Right lobe of liver (tissue), 4 donors: ENCODE measurements around the gene KCNQ5.

Experiments
- POLR2A ChIP-seq: fragments of 450-650 bp; IDR thresholded peaks from one replicate; pipeline ENCODE4 v1.6.1; 2017; ENCODE audit warnings: antibody characterized with exemption, mild to moderate bottlenecking
- TF ChIP-seq, protein P1 (sequence below), 4 donors: fragments of 200-600 bp in 3 of 4; fragments of 450-650 bp in 1 of 4; IDR thresholded peaks; one replicate each; pipeline versions ENCODE4 v1.5.1 to v1.8.0; 2016 to 2022; ENCODE audit warnings: antibody characterized with exemption in 4 of 4, mild to moderate bottlenecking in 2 of 4
- donor health status: DM: no; HTN: no; CAD: no.
- donor health status: DM: no; HTN: no; CAD: no.
- donor health status: DM: no; HTN: yes; CAD: no.

DNA sequence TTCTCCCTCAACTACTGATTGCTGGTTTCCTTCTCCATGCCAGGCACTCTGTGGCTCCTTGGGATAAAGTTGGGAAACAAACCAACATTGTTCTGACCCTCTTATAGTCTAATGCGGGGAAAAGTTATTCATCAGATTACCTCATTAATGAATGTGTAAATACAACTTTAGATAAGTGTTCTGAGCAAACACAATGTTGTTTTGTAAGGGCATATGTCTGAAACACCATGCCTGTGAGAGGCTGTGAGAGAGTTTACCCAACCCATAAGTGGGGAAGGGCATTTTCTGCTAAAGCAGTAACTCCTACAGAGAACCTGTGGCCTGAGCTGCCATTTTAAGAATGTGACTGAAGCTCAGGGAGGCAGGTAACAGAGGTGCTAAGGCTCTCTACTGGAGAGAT, 319.9 kb downstream of the KCNQ5 start:
- TF ChIP-seq, protein P1, sequence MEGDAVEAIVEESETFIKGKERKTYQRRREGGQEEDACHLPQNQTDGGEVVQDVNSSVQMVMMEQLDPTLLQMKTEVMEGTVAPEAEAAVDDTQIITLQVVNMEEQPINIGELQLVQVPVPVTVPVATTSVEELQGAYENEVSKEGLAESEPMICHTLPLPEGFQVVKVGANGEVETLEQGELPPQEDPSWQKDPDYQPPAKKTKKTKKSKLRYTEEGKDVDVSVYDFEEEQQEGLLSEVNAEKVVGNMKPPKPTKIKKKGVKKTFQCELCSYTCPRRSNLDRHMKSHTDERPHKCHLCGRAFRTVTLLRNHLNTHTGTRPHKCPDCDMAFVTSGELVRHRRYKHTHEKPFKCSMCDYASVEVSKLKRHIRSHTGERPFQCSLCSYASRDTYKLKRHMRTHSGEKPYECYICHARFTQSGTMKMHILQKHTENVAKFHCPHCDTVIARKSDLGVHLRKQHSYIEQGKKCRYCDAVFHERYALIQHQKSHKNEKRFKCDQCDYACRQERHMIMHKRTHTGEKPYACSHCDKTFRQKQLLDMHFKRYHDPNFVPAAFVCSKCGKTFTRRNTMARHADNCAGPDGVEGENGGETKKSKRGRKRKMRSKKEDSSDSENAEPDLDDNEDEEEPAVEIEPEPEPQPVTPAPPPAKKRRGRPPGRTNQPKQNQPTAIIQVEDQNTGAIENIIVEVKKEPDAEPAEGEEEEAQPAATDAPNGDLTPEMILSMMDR (IDR thresholded peaks at IDR 0.05) = no peak
- no peak for TF ChIP-seq POLR2A
